ENCODE results near the gene PCAT6. TPM values are rescaled to one million over a fixed set of nuclear protein-coding genes. Genes with fewer than 3 reads are reported as not detected.

Gene PCAT6
- total RNA-seq, 1 experiment from 2014 or later, result not detected

- Histone ChIP-seq H3K9me2 (replicated peaks; ENCODE audit: insufficient read depth, low read length) (no peaks in the 10 kb centered on the region), H3K4me2 (ENCODE audit: low read depth, low read length, poor library complexity, severe bottlenecking) (no peak overlapping the region), H3K27me3 (ENCODE audit: low read length) (no peaks in the 10 kb centered on the region), H4K20me1 (ENCODE audit: insufficient read depth, low read depth, low read length) (no peaks in the 10 kb centered on the region), H3K4me1 (ENCODE audit: low read length) (no peaks in the 10 kb centered on the region), H2AFZ (ENCODE audit: low read length) (no peak overlapping the region), H3K79me2 (ENCODE audit: low read length) (no peaks in the 10 kb centered on the region), H3K27ac (ENCODE audit: low read length) (no peak overlapping the region), H3K9ac (ENCODE audit: low read length) (no peak overlapping the region), H3K4me3 (ENCODE audit: low read length) (no peak overlapping the region), H3K36me3 (ENCODE audit: insufficient read depth, low read length) (no peaks in the 10 kb centered on the region), H3K9me3 (ENCODE audit: low read length) (no peaks in the 10 kb centered on the region)
- no peak for DNase-seq
Observed at GRCh38 chr1:202802998-202803932, 7.5 kb upstream of the PCAT6 start.

- Histone ChIP-seq H3K9me2 (replicated peaks; ENCODE audit: insufficient read depth, low read length) (no peaks in the 10 kb centered on the region), H3K4me2 (ENCODE audit: low read depth, low read length, poor library complexity, severe bottlenecking) (no peak overlapping the region), H3K27me3 (ENCODE audit: low read length) (no peaks in the 10 kb centered on the region), H3K4me3 (ENCODE audit: low read length) (no peak overlapping the region), H3K27ac (ENCODE audit: low read length) (no peak overlapping the region), H3K9me3 (ENCODE audit: low read length) (no peaks in the 10 kb centered on the region), H3K79me2 (ENCODE audit: low read length) (no peaks in the 10 kb centered on the region), H3K9ac (ENCODE audit: low read length) (no peak overlapping the region), H4K20me1 (ENCODE audit: insufficient read depth, low read depth, low read length) (no peaks in the 10 kb centered on the region), H3K4me1 (ENCODE audit: low read length) (no peaks in the 10 kb centered on the region), H3K36me3 (ENCODE audit: insufficient read depth, low read length) (no peaks in the 10 kb centered on the region), H2AFZ (ENCODE audit: low read length) (no peak overlapping the region)
- no peak for DNase-seq
Observed at GRCh38 chr1:202804126-202804525, 6.6 kb upstream of the PCAT6 start.

- Histone ChIP-seq H2AFZ (ENCODE audit: low read length) (no peak overlapping the region), H3K9me2 (replicated peaks; ENCODE audit: insufficient read depth, low read length) (no peaks in the 10 kb centered on the region), H3K4me2 (ENCODE audit: low read depth, low read length, poor library complexity, severe bottlenecking) (no peak overlapping the region), H3K4me1 (ENCODE audit: low read length) (no peaks in the 10 kb centered on the region), H3K36me3 (ENCODE audit: insufficient read depth, low read length) (no peaks in the 10 kb centered on the region), H3K27ac (ENCODE audit: low read length) (no peak overlapping the region), H3K27me3 (ENCODE audit: low read length) (no peaks in the 10 kb centered on the region), H3K4me3 (ENCODE audit: low read length) (no peak overlapping the region), H3K9ac (ENCODE audit: low read length) (no peak overlapping the region), H4K20me1 (ENCODE audit: insufficient read depth, low read depth, low read length) (no peaks in the 10 kb centered on the region), H3K9me3 (ENCODE audit: low read length) (no peaks in the 10 kb centered on the region), H3K79me2 (ENCODE audit: low read length) (no peaks in the 10 kb centered on the region)
- DNase-seq, result no peak
Observed at GRCh38 chr1:202805886-202806844, 4.6 kb upstream of the PCAT6 start.

- Histone ChIP-seq H3K36me3 (ENCODE audit: insufficient read depth, low read length) (no peaks in the 10 kb centered on the region), H3K9me2 (replicated peaks; ENCODE audit: insufficient read depth, low read length) (no peaks in the 10 kb centered on the region), H3K4me3 (ENCODE audit: low read length) (no peak overlapping the region), H3K79me2 (ENCODE audit: low read length) (no peaks in the 10 kb centered on the region), H3K27me3 (ENCODE audit: low read length) (no peaks in the 10 kb centered on the region), H3K4me2 (ENCODE audit: low read depth, low read length, poor library complexity, severe bottlenecking) (no peak overlapping the region), H3K27ac (ENCODE audit: low read length) (no peak overlapping the region), H3K9me3 (ENCODE audit: low read length) (no peaks in the 10 kb centered on the region), H4K20me1 (ENCODE audit: insufficient read depth, low read depth, low read length) (no peaks in the 10 kb centered on the region), H2AFZ (ENCODE audit: low read length) (no peak overlapping the region), H3K9ac (ENCODE audit: low read length) (no peak overlapping the region), H3K4me1 (ENCODE audit: low read length) (no peaks in the 10 kb centered on the region)
- no peak for DNase-seq
Observed at GRCh38 chr1:202806845-202807450, 3.8 kb upstream of the PCAT6 start.

GRCh38 chr1:202807451-202807925, 3.3 kb upstream of the PCAT6 start:
- H3K79me2 ChIP-seq (ENCODE audit: low read length), result no peaks in the 10 kb centered on the region
- no peak overlapping the region for H2AFZ ChIP-seq (ENCODE audit: low read length)
- H3K4me3 ChIP-seq (ENCODE audit: low read length), result no peak overlapping the region
- H4K20me1 ChIP-seq (ENCODE audit: insufficient read depth, low read depth, low read length), result no peaks in the 10 kb centered on the region
- no peaks in the 10 kb centered on the region for H3K36me3 ChIP-seq (ENCODE audit: insufficient read depth, low read length)
- H3K27me3 ChIP-seq (ENCODE audit: low read length), result no peaks in the 10 kb centered on the region
- H3K27ac ChIP-seq (ENCODE audit: low read length), result no peak overlapping the region
- no peaks in the 10 kb centered on the region for H3K9me3 ChIP-seq (ENCODE audit: low read length)
- DNase-seq, result no peak
- H3K4me1 ChIP-seq (ENCODE audit: low read length), result no peaks in the 10 kb centered on the region
- H3K4me2 ChIP-seq (ENCODE audit: low read depth, low read length, poor library complexity, severe bottlenecking), result no peak overlapping the region
- H3K9ac ChIP-seq (ENCODE audit: low read length), result no peak overlapping the region
- no peaks in the 10 kb centered on the region for H3K9me2 ChIP-seq (replicated peaks; ENCODE audit: insufficient read depth, low read length)

- H3K27ac ChIP-seq (ENCODE audit: low read length), result no peak within 1 kb of the TSS
- H3K36me3 ChIP-seq (ENCODE audit: insufficient read depth, low read length), result no peaks in the 10 kb centered on the region
- no peaks in the 10 kb centered on the region for H4K20me1 ChIP-seq (ENCODE audit: insufficient read depth, low read depth, low read length)
- no peaks in the 10 kb centered on the region for H3K4me1 ChIP-seq (ENCODE audit: low read length)
- DNase-seq, result no peak
- H3K4me3 ChIP-seq (ENCODE audit: low read length), result no peak within 1 kb of the TSS
- no peak within 1 kb of the TSS for H3K4me2 ChIP-seq (ENCODE audit: low read depth, low read length, poor library complexity, severe bottlenecking)
- no peaks in the 10 kb centered on the region for H3K9me2 ChIP-seq (replicated peaks; ENCODE audit: insufficient read depth, low read length)
- H3K9ac ChIP-seq (ENCODE audit: low read length), result no peak within 1 kb of the TSS
- no peaks in the 10 kb centered on the region for H3K79me2 ChIP-seq (ENCODE audit: low read length)
- no peak within 1 kb of the TSS for H2AFZ ChIP-seq (ENCODE audit: low read length)
- H3K27me3 ChIP-seq (ENCODE audit: low read length), result no peaks in the 10 kb centered on the region
- H3K9me3 ChIP-seq (ENCODE audit: low read length), result no peaks in the 10 kb centered on the region
Observed at GRCh38 chr1:202807926-202808757, 2.6 kb upstream of the PCAT6 start, which contains the start of gene KDM5B. TSS of gene KDM5B (minus strand) at chr1:202808421. CDS start at chr1:202808305, 116 bp downstream.

- Histone ChIP-seq H3K4me2 (ENCODE audit: low read depth, low read length, poor library complexity, severe bottlenecking) (no peak overlapping the region), H3K27ac (ENCODE audit: low read length) (no peak overlapping the region), H3K36me3 (ENCODE audit: insufficient read depth, low read length) (no peaks in the 10 kb centered on the region), H3K4me3 (ENCODE audit: low read length) (no peak overlapping the region), H4K20me1 (ENCODE audit: insufficient read depth, low read depth, low read length) (no peaks in the 10 kb centered on the region), H3K27me3 (ENCODE audit: low read length) (no peaks in the 10 kb centered on the region), H3K9me2 (replicated peaks; ENCODE audit: insufficient read depth, low read length) (no peaks in the 10 kb centered on the region), H3K9me3 (ENCODE audit: low read length) (no peaks in the 10 kb centered on the region), H3K9ac (ENCODE audit: low read length) (no peak overlapping the region), H2AFZ (ENCODE audit: low read length) (no peak overlapping the region), H3K79me2 (ENCODE audit: low read length) (no peaks in the 10 kb centered on the region), H3K4me1 (ENCODE audit: low read length) (no peaks in the 10 kb centered on the region)
- DNase-seq, result no peak
Observed at GRCh38 chr1:202809597-202810159, 1.1 kb upstream of the PCAT6 start.

All from Karpas-422 (cell line).